Heart right ventricle (tissue), 16 donors: ENCODE results near the gene CDCA3. TPM values are rescaled to one million over a fixed set of nuclear protein-coding genes. Genes with fewer than 3 reads are reported as not detected.

ENCODE experiments used
- ATAC-seq, 8 donors: fragments of 200-7000 bp; cut with Tn5 transposase; one replicate each; pipeline ENCODE4 v1.9.1; 2020; ENCODE audit warnings: mild to moderate bottlenecking in 8 of 8, moderate library complexity in 8 of 8, moderate number of reproducible peaks in 1 of 8
- DNase-seq, 2 donors: peaks; one replicate each; pipeline ENCODE4 v3.0.0-alpha.2; 2020
- H3K27ac ChIP-seq, 10 donors: fragments of 200-600 bp; sonication (generic) in 2 of 10; one replicate each; pipeline versions ENCODE4 v1.5.0 to v1.8.0; 2020 to 2022; ENCODE audit warnings: mild to moderate bottlenecking in 3 of 10
- H3K27me3 ChIP-seq, 7 donors: fragments of 200-600 bp; one replicate each; pipeline ENCODE4 v1.8.0; 2021 to 2022; ENCODE audit warnings: mild to moderate bottlenecking in 2 of 7
- H3K36me3 ChIP-seq, 9 donors: fragments of 200-600 bp; sonication (generic) in 1 of 9; one replicate each; pipeline versions ENCODE4 v1.5.0 to v1.8.0; 2020 to 2022; ENCODE audit warnings: mild to moderate bottlenecking in 2 of 9
- H3K4me1 ChIP-seq, 9 donors: fragments of 200-600 bp; sonication (generic) in 1 of 9; one replicate each; pipeline versions ENCODE4 v1.5.0 to v1.8.0; 2020 to 2022; ENCODE audit warnings: mild to moderate bottlenecking in 4 of 9
- H3K4me3 ChIP-seq, 10 donors: fragments of 200-600 bp; sonication (generic) in 2 of 10; one replicate each; pipeline versions ENCODE4 v1.5.0 to v1.8.0; 2020 to 2022; ENCODE audit warnings: mild to moderate bottlenecking in 7 of 10, moderate library complexity in 2 of 10
- H3K9me3 ChIP-seq, 11 donors: fragments of 200-600 bp in 10 of 11; sonication (generic) in 2 of 11; one replicate each; pipeline versions ENCODE4 v1.5.0 to v1.8.0; 2013 to 2022; ENCODE audit warnings: mild to moderate bottlenecking in 2 of 11, control low read depth in 1 of 11, moderate library complexity in 1 of 11
- WGBS, 2 donors: extraction: QIAGEN DNeasy Blood & Tissue Kit; methylation state at CpG; one replicate each; pipeline ENCODE4 v1.1.7; 2013; ENCODE audit warnings: inconsistent platforms in 1 of 2; 5-methylcytosine and 5-hydroxymethylcytosine counted together
- intact Hi-C, 10 donors: fragments of 100-400 bp; cut with DNase I; formaldehyde crosslinking; loops; one replicate each; pipeline versions ENCODE4 v1.11.1 to v1.14.2; 2022
- polyA plus RNA-seq, 2 donors: library from polyadenylated mRNA; stranded (reverse); fragments of 200-250 nt; gene quantifications; one replicate each; pipeline ENCODE4 v1.2.3, GENCODE V29; 2013
- total RNA-seq, 10 donors: library from RNA; stranded (reverse); fragmentation: NEBNext Ultra II Directional in 3 of 10; extraction: Animal tissue kit (Norgen Biotek cat#: 25700) in 3 of 10; gene quantifications; one replicate each; pipeline versions ENCODE4 v1.2.1 to v1.2.4, GENCODE V29; 2021 to 2023
- TF ChIP-seq, protein P1 (sequence below), 9 donors: fragments of 200-600 bp; sonication (generic) in 2 of 9; IDR thresholded peaks; one replicate each; pipeline versions ENCODE4 v1.5.0 to v1.8.0; 2021 to 2022; ENCODE audit warnings: antibody characterized with exemption in 9 of 9, mild to moderate bottlenecking in 5 of 9, moderate library complexity in 1 of 9
- donor health status: Arrhythmogenic right ventricular cardiomyopathy.
- donor health status: ischemic (EF 13 %, LVEDD 7.1; RV severe dilation, severe dysfunction).
- donor health status: healthy with polysubstance abuse.
- donor health status: DM: no; HTN: yes; CAD: no.
- donor health status: DM: no; HTN: no; CAD: no.
- donor health status: ischemic (EF 25% LVEDD 6.9; RV normal size, moderate dysfunction).
- donor health status: ischemic (EF 25% LVEDD 5.7; RV mildly dilated, moderate dysfunction).
- donor health status: healthy.
- donor health status: DM: yes; HTN: yes; CAD: no.
- donor health status: Ischemic cardiomyopathy.
- donor health status: ischemic (EF 35%, LVEDD 5.7; RV mildly dilated, moderate dysfunction).
- donor health status: nonischemic (EF 11% LVEDD 7.7; RV severe dilation, severe dysfunction).
- donor health status: DM: yes; HTN: yes; CAD: no.
- donor health status: PGD.
- donor health status: ischemic (EF 29% LVEDD 5.4; RV normal size, mild dysfunction).
- donor health status: nonischemic (EF 23%, LVEDD 6.1; RV moderate dilation, normal function).

Gene CDCA3
- total and polyA plus RNA-seq, 12 donors = 0.22 to 4.0 (median 0.55) TPM; not detected in 1

DNA sequence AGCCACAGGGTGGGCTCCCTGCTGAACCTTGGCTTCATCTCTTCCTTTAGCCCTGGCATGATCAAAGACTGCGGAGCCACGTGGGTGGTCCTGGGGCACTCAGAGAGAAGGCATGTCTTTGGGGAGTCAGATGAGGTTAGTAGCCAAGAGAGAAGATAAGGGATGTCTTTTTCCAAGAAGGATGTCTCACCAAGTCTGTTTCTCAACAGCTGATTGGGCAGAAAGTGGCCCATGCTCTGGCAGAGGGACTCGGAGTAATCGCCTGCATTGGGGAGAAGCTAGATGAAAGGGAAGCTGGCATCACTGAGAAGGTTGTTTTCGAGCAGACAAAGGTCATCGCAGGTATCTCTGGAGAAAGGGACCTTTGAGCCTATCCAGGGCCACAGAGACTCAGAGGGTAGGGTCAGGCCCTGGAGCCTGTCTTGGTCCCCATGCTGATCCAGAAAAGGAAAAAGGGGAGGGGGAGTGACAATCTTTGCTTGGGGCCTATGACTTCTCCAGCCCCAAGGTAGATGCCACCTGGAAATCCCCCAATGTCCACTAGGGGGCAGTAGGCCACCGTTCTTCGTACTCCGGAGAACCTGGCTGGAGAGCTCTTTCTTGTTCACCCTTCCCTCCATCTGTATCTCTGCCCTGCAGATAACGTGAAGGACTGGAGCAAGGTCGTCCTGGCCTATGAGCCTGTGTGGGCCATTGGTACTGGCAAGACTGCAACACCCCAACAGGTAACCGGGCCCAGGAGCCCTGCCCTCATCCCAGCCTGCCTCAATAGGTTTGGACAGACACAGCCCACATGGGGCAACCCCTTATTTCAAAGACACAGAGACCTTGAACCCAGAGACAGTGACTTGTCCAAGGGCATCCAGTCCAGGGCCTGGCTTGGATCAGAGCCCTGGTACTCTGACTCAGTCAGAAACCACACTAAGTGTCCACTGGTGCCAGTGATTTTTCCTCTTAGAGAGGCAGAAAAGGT, 18.2 kb upstream of the CDCA3 start:
- H3K4me3 ChIP-seq = peak overlapping the region; percentile 81 to 100 (median 98)
- H3K36me3 ChIP-seq = peaks cover 0 to 50% (median 26%) of the 10 kb centered on the region in 9 donors
- H3K27ac ChIP-seq = peak overlapping the region in 9 of 10 donors; percentile 98 to 100 (median 100)
- DNase-seq (peak; percentile 71 to 78), ATAC-seq (peak in 2 of 8 donors; percentile 1 to 4)
- no peaks in the 10 kb centered on the region for H3K9me3 ChIP-seq
- TF ChIP-seq, protein P1, sequence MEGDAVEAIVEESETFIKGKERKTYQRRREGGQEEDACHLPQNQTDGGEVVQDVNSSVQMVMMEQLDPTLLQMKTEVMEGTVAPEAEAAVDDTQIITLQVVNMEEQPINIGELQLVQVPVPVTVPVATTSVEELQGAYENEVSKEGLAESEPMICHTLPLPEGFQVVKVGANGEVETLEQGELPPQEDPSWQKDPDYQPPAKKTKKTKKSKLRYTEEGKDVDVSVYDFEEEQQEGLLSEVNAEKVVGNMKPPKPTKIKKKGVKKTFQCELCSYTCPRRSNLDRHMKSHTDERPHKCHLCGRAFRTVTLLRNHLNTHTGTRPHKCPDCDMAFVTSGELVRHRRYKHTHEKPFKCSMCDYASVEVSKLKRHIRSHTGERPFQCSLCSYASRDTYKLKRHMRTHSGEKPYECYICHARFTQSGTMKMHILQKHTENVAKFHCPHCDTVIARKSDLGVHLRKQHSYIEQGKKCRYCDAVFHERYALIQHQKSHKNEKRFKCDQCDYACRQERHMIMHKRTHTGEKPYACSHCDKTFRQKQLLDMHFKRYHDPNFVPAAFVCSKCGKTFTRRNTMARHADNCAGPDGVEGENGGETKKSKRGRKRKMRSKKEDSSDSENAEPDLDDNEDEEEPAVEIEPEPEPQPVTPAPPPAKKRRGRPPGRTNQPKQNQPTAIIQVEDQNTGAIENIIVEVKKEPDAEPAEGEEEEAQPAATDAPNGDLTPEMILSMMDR (IDR thresholded peaks at IDR 0.05) = peak; percentile 81 to 95 (median 92)
- no peaks in the 10 kb centered on the region for H3K27me3 ChIP-seq
- H3K4me1 ChIP-seq = peaks cover 32 to 65% (median 56%) of the 10 kb centered on the region in 9 donors
- intact Hi-C loops = loop anchor here in 4 of 10 donors (2.0 to 10.0 kb wide), 5 partner anchors 58 to 98 kb away; partner anchors contain the start of genes ATN1 (in 1 of the 4), C12orf57 (in 1 of the 4) and RNU7-1 (in 1 of the 4)
- 31 to 32% methylated on average over 12 of the region's 12 CpGs for WGBS, 2 donors

DNA sequence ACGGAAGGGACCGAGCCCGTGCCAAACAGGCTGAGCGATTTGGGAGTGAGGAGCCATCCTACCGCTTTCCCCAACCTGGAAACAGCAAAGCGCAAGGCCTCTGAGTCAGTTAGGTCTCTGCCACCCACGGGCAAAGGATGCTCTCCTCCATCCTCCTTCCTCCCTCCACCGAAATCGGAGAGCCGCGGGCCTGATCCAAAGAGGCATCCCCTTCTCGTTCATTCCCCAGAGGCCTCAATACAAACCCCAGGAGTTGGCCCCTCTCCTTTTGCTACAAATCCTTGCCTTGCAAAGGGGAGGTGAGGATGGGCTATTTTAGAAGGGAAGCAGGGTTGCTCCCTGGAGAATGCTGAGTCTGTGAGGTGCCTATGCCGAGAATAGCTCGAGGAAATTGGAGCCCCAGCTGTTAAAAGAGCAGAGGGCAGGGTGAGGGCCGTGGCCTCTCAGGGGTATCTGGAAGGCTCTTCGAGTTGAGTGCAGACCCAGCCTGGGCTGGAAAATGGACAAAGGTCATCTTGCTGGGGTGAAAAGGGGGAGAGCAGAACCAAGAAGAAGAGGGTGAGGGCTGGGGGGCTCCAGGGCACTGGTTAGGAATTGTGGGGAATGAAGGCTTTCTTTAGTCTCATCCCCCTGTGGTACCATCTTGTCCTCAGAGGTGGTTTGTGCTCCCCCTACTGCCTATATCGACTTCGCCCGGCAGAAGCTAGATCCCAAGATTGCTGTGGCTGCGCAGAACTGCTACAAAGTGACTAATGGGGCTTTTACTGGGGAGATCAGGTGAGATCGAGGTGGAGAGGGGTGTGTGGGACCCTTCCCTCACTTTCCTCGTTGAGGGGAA, 17.3 kb upstream of the CDCA3 start:
- Histone ChIP-seq H3K27ac (peak overlapping the region; percentile 93 to 100 (median 100)), H3K4me3 (peak overlapping the region; percentile 81 to 100 (median 98)), H3K9me3 (no peaks in the 10 kb centered on the region), H3K4me1 (peaks cover 32 to 56% (median 49%) of the 10 kb centered on the region in 9 donors), H3K36me3 (peaks cover 0 to 59% (median 35%) of the 10 kb centered on the region in 9 donors), H3K27me3 (no peaks in the 10 kb centered on the region)
- no peak for ATAC-seq
- WGBS, 2 donors = 7 to 8% methylated on average over 22 of the region's 22 CpGs
- intact Hi-C loops = loop anchor here in 2 of 10 donors (5.0 to 10.0 kb wide), 2 partner anchors 69 to 76 kb away; partner anchors contain the start of genes C12orf57 (in 1 of the 2) and RNU7-1 (in 1 of the 2)
- TF ChIP-seq, protein P1 (IDR thresholded peaks at IDR 0.05) = no peak
- no peak for DNase-seq

DNA sequence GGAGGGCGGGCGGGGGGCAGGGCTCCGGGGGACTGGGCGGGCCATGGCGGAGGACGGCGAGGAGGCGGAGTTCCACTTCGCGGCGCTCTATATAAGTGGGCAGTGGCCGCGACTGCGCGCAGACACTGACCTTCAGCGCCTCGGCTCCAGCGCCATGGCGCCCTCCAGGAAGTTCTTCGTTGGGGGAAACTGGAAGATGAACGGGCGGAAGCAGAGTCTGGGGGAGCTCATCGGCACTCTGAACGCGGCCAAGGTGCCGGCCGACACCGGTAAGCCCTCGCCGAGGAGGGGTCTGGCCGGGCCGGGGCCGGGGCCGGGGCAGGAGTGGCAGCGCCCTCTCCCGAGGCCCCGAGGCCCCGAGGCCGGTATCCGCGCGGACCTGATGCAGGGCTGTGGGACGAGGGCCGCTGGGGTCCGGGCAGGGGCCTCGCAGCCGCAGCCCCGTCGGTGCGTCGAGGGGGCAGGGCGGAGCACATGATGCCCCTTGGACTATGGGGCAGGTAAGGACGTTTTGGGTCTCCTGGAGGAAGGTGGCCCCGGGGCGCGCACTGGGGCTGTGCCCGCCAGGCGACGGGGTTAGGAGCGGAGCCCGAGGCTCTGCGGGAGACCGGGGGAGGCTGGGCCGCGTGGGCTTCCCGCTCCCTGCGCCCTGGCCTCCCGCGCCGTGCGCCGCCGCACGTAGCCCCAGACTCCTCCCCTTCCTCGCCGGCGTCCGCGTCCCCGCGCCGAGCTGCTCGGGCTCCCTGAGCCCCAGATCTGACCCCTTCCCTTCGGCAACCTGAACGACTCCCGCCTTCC, 16.5 kb upstream of the CDCA3 start, which contains the start of gene TPI1:
Gene TPI1 (plus strand): TSS at position 119 of the 798 bp plus-strand sequence. CDS start 36 bp downstream, at position 155.
- ATAC-seq (peak; percentile 81 to 93 (median 88)), DNase-seq (peak; percentile 86 to 89)
- Histone ChIP-seq H3K36me3 (peaks cover 0 to 67% (median 42%) of the 10 kb centered on the region in 9 donors), H3K27ac (peak within 1 kb of the TSS; percentile 93 to 100 (median 100)), H3K9me3 (no peaks in the 10 kb centered on the region), H3K4me1 (peaks cover 32 to 53% (median 49%) of the 10 kb centered on the region in 9 donors), H3K27me3 (no peaks in the 10 kb centered on the region), H3K4me3 (peak within 1 kb of the TSS; percentile 81 to 100 (median 98))
- intact Hi-C loops = loop anchor here in 2 of 10 donors (5.0 to 10.0 kb wide), 2 partner anchors 70 to 77 kb away; partner anchors contain the start of genes C12orf57 (in 1 of the 2) and RNU7-1 (in 1 of the 2)
- TF ChIP-seq, protein P1 (IDR thresholded peaks at IDR 0.05) = peak in 4 of 9 donors; percentile 11 to 24 (median 20)
- WGBS, 2 donors = 1% methylated on average over 73 to 86 of the region's 86 CpGs
